NT2/D1 (cell line): ENCODE measurements around the gene TACC2.

ENCODE experiments used
- SUZ12 ChIP-seq: IDR thresholded peaks from 2 replicates; pipeline ENCODE4 v1.6.1; 2011; ENCODE audit not compliant: insufficient read length, insufficient read depth; ENCODE audit errors: extremely low read depth
- YY1 ChIP-seq: IDR thresholded peaks from 2 replicates; pipeline ENCODE4 v1.6.1; 2011; ENCODE audit not compliant: insufficient read length, insufficient read depth
- ZNF274 ChIP-seq: IDR thresholded peaks from 2 replicates; pipeline ENCODE4 v1.6.1; 2011; ENCODE audit warnings: mild to moderate bottlenecking, low read depth, low read length

DNA sequence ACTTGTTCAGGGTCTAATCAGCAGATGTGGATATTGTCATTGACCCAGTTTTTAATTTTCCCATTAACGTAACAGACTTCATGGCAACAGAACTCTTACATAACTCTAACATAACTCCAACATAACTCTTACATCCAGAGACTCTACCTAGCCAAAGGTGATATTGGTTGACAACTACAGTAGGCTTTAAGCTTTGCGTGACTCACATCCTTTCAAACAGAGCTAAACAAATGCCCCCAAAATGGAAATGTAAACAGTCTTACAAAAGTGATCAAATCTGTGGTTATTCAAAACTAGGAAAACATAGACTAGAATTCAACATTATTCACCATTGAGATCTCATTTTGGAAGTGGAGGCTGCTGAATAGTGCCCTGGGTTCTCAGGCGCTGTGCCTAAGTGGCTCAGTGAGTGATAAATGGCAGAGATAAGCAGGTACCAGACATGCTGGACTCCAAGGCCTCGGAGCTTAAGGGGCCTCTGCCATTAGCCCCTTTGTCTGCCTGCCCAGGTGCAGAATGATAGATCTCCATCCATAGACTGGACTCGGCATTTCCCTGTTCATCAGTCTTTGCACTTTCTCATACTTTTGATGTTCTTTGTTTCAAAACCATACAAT lies 247.8 kb downstream of the TACC2 start:
- TF ChIP-seq YY1 (no peak), ZNF274 (no peak), SUZ12 (no peak)
